Mesenchymal stem cell (in vitro differentiated cells and primary cell): Measurements from ENCODE around the gene KLHL11. TPM values are rescaled to one million over a fixed set of nuclear protein-coding genes. Genes with fewer than 3 reads are reported as not detected.

ENCODE experiments used
- small RNA-seq: library from polyadenylated mRNA; stranded (forward); fragments of <200 nt; extraction: miRNeasy Mini kit (QIAGEN cat#:217004); gene quantifications from one replicate; pipeline ENCODE3, GENCODE V24; 2013; ENCODE audit warnings: low read depth

Gene KLHL11

Small RNAs within 50 kb of the gene (small RNA-seq; reads per million reads assigned to genes)
- gene AC125257.2, result not detected
